NK-92 (cell line): ENCODE results near the gene PPA2.
"Not testable (repeated sequence)": the region's sequence is repeated elsewhere in the genome, so short reads cannot be mapped to it uniquely, and the experiment has no call there.

Experiments used
- DNase-seq: peaks from one replicate; lab custom pipeline; 2025; ENCODE audit not compliant: unreplicated experiment; lab: John Stamatoyannopoulos, UW

Gene PPA2

GRCh38 chr4:105460306-105460705 is 13.6 kb downstream of the PPA2 start:
- no peak for DNase-seq

GRCh38 chr4:105458541-105458940 is 15.3 kb downstream of the PPA2 start:
- DNase-seq = not testable (repeated sequence)

GRCh38 chr4:105458001-105458400 is 15.9 kb downstream of the PPA2 start:
- no peak for DNase-seq

- DNase-seq = no peak
Measured at GRCh38 chr4:105455998-105456397, 17.9 kb downstream of the PPA2 start.

GRCh38 chr4:105455182-105455581 is 18.7 kb downstream of the PPA2 start:
- DNase-seq = no peak

- no peak for DNase-seq
Measured at GRCh38 chr4:105453550-105454205, 20.2 kb downstream of the PPA2 start.

GRCh38 chr4:105451346-105451745 is 22.5 kb downstream of the PPA2 start:
- no peak for DNase-seq

GRCh38 chr4:105440890-105441289 is 33.0 kb downstream of the PPA2 start:
- no peak for DNase-seq

- DNase-seq = no peak
Measured at GRCh38 chr4:105437637-105438036, 36.2 kb downstream of the PPA2 start.

GRCh38 chr4:105436414-105436813 is 37.4 kb downstream of the PPA2 start:
- no peak for DNase-seq

- DNase-seq = no peak
Measured at GRCh38 chr4:105434940-105435339, 38.9 kb downstream of the PPA2 start.

- DNase-seq = no peak
Measured at GRCh38 chr4:105433421-105433820, 40.4 kb downstream of the PPA2 start.

- DNase-seq = no peak
Measured at GRCh38 chr4:105432438-105432837, 41.4 kb downstream of the PPA2 start.

GRCh38 chr4:105430811-105431210 is 43.1 kb downstream of the PPA2 start:
- no peak for DNase-seq

GRCh38 chr4:105426187-105426897 is 47.5 kb downstream of the PPA2 start:
- DNase-seq = no peak

GRCh38 chr4:105422207-105422920 is 51.5 kb downstream of the PPA2 start:
- DNase-seq = no peak

- no peak for DNase-seq
Measured at GRCh38 chr4:105417624-105418023, 56.2 kb downstream of the PPA2 start.

GRCh38 chr4:105415281-105415744 is 58.5 kb downstream of the PPA2 start:
- DNase-seq = no peak

GRCh38 chr4:105414316-105414715 is 59.5 kb downstream of the PPA2 start:
- no peak for DNase-seq

- not testable (repeated sequence) for DNase-seq
Measured at GRCh38 chr4:105409135-105409534, 64.7 kb downstream of the PPA2 start.

GRCh38 chr4:105400901-105401677 is 72.8 kb downstream of the PPA2 start:
- DNase-seq = no peak
